ENCODE data around the gene ZBTB42. TPM values are rescaled to one million over a fixed set of nuclear protein-coding genes. Genes with fewer than 3 reads are reported as not detected.

ZBTB42 gene
- total RNA-seq, 2 donors from 2014 or later = 10.6 to 21.8 TPM

DNA sequence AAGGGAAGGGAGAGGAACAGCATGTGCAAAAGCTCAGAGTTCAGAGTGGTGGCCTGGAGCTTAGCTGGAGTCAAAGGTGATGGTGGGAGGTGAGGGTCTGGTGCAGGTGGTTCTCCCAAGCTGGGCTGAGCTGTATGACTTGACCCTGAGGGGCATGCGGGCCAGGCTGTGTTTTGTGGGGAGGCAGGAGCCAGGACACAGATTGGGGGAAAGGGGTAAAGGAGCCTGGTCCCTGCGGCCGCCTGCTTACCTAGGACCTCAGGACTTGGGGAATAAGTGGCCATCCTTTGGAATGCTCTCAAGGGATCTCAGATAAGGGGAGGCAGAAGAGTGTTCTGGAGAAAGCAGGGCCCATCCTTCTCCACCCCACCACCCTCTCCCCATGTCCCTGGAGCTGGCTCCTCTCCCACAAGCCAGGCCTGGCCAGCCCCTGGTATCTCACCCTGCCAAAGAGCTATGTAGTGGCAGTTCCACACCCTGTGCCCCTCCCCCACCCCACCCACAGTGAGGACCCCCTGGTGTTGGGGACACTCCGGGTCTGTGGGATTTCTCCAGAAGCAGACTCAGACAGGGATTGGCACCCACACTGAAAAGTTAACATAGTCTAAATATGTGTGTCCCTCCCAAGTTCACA lies 44.2 kb downstream of the ZBTB42 start:
- H3K27me3 ChIP-seq = no peaks in the 10 kb centered on the region
- no peak for TF ChIP-seq POLR2A (IDR thresholded peaks at IDR 0.05)
- TF ChIP-seq, protein P1, sequence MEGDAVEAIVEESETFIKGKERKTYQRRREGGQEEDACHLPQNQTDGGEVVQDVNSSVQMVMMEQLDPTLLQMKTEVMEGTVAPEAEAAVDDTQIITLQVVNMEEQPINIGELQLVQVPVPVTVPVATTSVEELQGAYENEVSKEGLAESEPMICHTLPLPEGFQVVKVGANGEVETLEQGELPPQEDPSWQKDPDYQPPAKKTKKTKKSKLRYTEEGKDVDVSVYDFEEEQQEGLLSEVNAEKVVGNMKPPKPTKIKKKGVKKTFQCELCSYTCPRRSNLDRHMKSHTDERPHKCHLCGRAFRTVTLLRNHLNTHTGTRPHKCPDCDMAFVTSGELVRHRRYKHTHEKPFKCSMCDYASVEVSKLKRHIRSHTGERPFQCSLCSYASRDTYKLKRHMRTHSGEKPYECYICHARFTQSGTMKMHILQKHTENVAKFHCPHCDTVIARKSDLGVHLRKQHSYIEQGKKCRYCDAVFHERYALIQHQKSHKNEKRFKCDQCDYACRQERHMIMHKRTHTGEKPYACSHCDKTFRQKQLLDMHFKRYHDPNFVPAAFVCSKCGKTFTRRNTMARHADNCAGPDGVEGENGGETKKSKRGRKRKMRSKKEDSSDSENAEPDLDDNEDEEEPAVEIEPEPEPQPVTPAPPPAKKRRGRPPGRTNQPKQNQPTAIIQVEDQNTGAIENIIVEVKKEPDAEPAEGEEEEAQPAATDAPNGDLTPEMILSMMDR (IDR thresholded peaks at IDR 0.05) = no peak
- WGBS, 2 donors = 86 to 96% methylated on average over 3 of the region's 4 CpGs
- no peaks in the 10 kb centered on the region for H3K36me3 ChIP-seq (replicated peaks in 1 of 2; ENCODE audit: insufficient read depth in 1 of 2, low read depth in 2 of 2)
- no peak overlapping the region for H3K27ac ChIP-seq
- peaks cover 18% of the 10 kb centered on the region for H3K4me1 ChIP-seq
- ATAC-seq (no peak), DNase-seq (no peak)
- intact Hi-C loops (cut with DNase I) = no loop called here
- H3K4me3 ChIP-seq = no peak overlapping the region
- H3K9me3 ChIP-seq = no peaks in the 10 kb centered on the region

DNA sequence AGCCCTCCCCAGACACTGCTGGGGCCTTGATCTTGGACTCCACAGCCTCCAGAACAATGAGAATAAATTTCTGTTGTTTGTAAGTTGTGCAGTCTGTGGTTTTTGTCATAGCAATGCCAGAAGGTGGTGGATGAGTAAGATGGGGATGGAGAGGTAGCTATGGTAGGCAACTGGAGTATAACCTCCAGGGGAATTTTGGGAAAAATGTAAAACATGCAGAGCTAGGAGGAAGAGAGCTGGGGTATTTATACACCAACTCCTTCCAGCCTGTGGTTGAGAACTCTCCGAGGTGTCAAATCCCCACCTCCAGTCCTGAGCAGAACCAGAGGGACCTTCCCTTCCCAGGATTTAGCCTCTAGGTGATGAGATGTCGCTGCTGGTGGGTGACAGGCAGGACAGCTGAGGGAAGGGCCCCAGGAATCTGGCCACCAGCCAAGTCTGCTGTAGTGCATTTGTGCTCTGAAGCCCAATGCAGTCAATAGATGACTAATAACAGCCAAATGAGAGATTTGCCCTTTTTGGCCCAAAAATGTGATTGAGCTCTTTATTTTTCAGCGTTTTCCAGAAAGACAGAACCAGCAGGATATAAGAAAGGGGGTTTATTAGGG lies 45.0 kb downstream of the ZBTB42 start:
- H3K27me3 ChIP-seq = no peaks in the 10 kb centered on the region

DNA sequence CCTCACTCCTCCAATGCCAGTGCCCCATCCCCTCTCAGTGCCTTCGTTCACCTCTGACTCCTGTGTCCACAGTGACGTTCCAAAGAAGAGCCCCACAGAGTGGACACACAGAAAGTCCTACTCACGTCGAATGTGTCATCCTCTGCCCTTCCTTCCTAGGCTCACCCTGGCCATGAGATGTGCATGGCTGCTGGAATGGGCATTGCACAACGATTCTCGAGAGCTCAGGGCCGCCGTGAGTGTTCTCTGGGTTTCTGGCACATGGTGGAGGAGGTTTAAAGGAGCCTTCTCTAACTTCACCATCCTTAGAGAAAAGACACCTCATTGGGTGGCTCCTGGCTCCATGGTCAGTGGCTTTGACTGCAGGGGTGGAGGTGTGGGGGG lies 51.4 kb downstream of the ZBTB42 start:
- no peak for ATAC-seq
- peaks cover 0 to 5% of the 10 kb centered on the region in 2 donors for H3K27me3 ChIP-seq

More for the DNA sequence above, 45.0 kb downstream of the ZBTB42 start:
- no peak for DNase-seq
- 83 to 89% methylated on average over 3 of the region's 3 CpGs for WGBS, 2 donors
- Histone ChIP-seq H3K36me3 (replicated peaks in 1 of 2; ENCODE audit: insufficient read depth in 1 of 2, low read depth in 2 of 2) (no peaks in the 10 kb centered on the region), H3K4me3 (no peak overlapping the region), H3K9me3 (no peaks in the 10 kb centered on the region), H3K27ac (no peak overlapping the region), H3K4me1 (peaks cover 18% of the 10 kb centered on the region)
- intact Hi-C loops (cut with DNase I) = no loop called here
- TF ChIP-seq POLR2A (IDR thresholded peaks at IDR 0.05) = no peak
- TF ChIP-seq, protein P1 (IDR thresholded peaks at IDR 0.05) = no peak
- no peak for ATAC-seq

More for the DNA sequence above, 51.4 kb downstream of the ZBTB42 start:
- Histone ChIP-seq H3K27ac (no peak overlapping the region), H3K9me3 (no peaks in the 10 kb centered on the region), H3K4me3 (no peak overlapping the region), H3K36me3 (replicated peaks in 1 of 2; ENCODE audit: insufficient read depth in 1 of 2, low read depth in 2 of 2) (no peaks in the 10 kb centered on the region), H3K4me1 (no peaks in the 10 kb centered on the region)
- TF ChIP-seq, protein P1 (IDR thresholded peaks at IDR 0.05) = no peak
- no peak for DNase-seq
- 32 to 37% methylated on average over 5 to 8 of the region's 8 CpGs for WGBS, 2 donors
- intact Hi-C loops (cut with DNase I) = no loop called here

Other genes starting within 250 kb of the ZBTB42 start
- gene C14orf180, start 221.3 kb upstream of the ZBTB42 start, total RNA-seq = 10 to 100 TPM in 1 of 2 donors, not detected in 1; 19.4 TPM
- 1 to 10 TPM; 2.6 to 9.6 TPM for gene TMEM179, start 196.3 kb upstream of the ZBTB42 start, total RNA-seq
- 10 to 100 TPM; 46.2 to 90.3 TPM for gene INF2, start 111.5 kb upstream of the ZBTB42 start, total RNA-seq
- 1 to 10 TPM; 4.0 to 4.7 TPM for gene ADSS1, start 76.9 kb upstream of the ZBTB42 start, total RNA-seq
- gene SIVA1, start 48.0 kb upstream of the ZBTB42 start, total RNA-seq = 100 to 1,000 TPM; 111 to 130 TPM
- 100 to 1,000 TPM in 1 of 2 donors, 10 to 100 TPM in 1; 74.2 to 151 TPM for gene AKT1, start 5.4 kb upstream of the ZBTB42 start, total RNA-seq
- 10 to 100 TPM; 23.6 to 41.9 TPM for gene CEP170B, start 64.2 kb downstream of the ZBTB42 start, total RNA-seq
- gene PLD4, start 123.8 kb downstream of the ZBTB42 start, total RNA-seq = not detected
- gene AHNAK2, start 177.3 kb downstream of the ZBTB42 start, total RNA-seq = 1 to 10 TPM; 3.6 to 5.2 TPM
- 10 to 100 TPM in 1 of 2 donors, 1 to 10 TPM in 1; 8.6 to 21.1 TPM for gene CLBA1, start 184.7 kb downstream of the ZBTB42 start, total RNA-seq
- gene CDCA4, start 220.0 kb downstream of the ZBTB42 start, total RNA-seq = 1 to 10 TPM; 2.6 to 4.7 TPM